Skeletal muscle tissue (tissue), 4 donors: ENCODE results near the gene RNF167. TPM values are rescaled to one million over a fixed set of nuclear protein-coding genes. Genes with fewer than 3 reads are reported as not detected.

Source experiments
- H3K27ac ChIP-seq: one replicate; pipeline ENCODE4 v1.7.0; 2013; ENCODE audit warnings: mild to moderate bottlenecking, low read depth, low read length, inconsistent platforms
- H3K27me3 ChIP-seq, 3 donors: one replicate each; pipeline ENCODE4 v1.7.0; 2013; ENCODE audit warnings: low read length in 3 of 3; ENCODE audit not compliant: control insufficient read depth in 3 of 3, insufficient read depth in 3 of 3
- H3K36me3 ChIP-seq, 3 donors: one replicate each; pipeline ENCODE4 v1.7.0; 2013; ENCODE audit warnings: low read length in 3 of 3; ENCODE audit not compliant: control insufficient read depth in 3 of 3, insufficient read depth in 3 of 3
- H3K4me1 ChIP-seq, 3 donors: one replicate each; pipeline ENCODE4 v1.7.0; 2013; ENCODE audit warnings: low read length in 3 of 3, mild to moderate bottlenecking in 3 of 3; ENCODE audit not compliant: control insufficient read depth in 3 of 3, insufficient read depth in 3 of 3
- H3K4me3 ChIP-seq, 3 donors: one replicate each; pipeline ENCODE4 v1.7.0; 2013; ENCODE audit warnings: low read length in 3 of 3
- H3K9ac ChIP-seq, 3 donors: one replicate each; pipeline ENCODE4 v1.7.0; 2013; ENCODE audit warnings: low read length in 3 of 3, mild to moderate bottlenecking in 3 of 3, moderate library complexity in 2 of 3, low read depth in 1 of 3
- H3K9me3 ChIP-seq, 3 donors: one replicate each; pipeline ENCODE4 v1.7.0; 2013; ENCODE audit warnings: low read length in 3 of 3; ENCODE audit not compliant: control insufficient read depth in 3 of 3
- total RNA-seq: library from RNA; depleted of rRNA; stranded (reverse); fragments of >200 nt; gene quantifications from one replicate; pipeline ENCODE4 v1.2.3, GENCODE V29; 2014
- donor health status: Osteomylitis.

RNF167 gene
- 12.0 TPM for total RNA-seq

DNA sequence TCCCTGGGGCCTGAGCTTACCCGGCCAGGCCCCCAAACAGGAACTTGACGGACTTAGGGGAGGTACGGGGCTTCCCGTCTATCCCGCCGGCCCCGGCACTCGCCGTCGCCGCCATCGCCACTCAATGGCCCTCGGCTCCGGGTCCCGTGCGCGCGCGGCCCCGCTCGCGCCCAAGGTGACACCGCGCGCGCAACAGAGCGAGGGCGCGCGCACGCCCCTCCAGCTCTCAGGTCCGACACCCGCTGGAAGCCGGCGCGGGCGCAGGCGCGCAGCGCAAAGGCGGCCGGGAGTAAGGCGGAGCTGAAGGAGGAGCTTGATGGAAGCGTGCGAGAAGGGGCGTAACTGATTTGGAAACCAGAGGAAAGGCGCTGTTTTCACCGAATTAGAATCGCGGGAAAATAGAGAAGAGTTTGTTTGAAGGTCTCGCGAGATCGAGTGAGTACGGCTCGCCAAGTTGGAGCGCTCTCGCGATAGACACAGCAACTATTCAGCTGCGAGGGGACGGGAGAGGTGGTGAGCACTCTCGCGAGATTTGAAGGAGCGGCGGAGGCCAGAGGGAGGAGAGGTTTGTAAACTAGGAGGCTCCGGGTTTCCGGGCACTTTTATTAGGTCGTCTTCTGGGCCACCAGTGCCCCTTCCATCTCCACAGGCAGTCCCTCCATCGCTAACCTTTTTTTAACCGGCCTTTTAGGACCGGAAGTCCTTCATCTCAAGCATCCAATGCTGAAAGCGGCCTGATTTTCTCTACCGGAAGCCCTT is at the start of gene RNF167, which contains the start of gene SLC25A11:
Gene RNF167, plus strand, starts transcription at position 473 of the 759 bp plus-strand sequence. CDS start 642 bp downstream, outside the sequence.
Gene SLC25A11, minus strand, starts transcription at position 251 of the 759 bp plus-strand sequence. Its CDS starts 136 bp downstream, at position 115.
- Histone ChIP-seq H3K4me3 (peak within 1 kb of the TSS; percentile 81 to 98 (median 91)), H3K9ac (peak within 1 kb of the TSS; percentile 94 to 99 (median 98)), H3K4me1 (peaks cover 56 to 79% (median 66%) of the 10 kb centered on the region in 3 donors), H3K9me3 (no peaks in the 10 kb centered on the region), H3K36me3 (peaks cover 50 to 63% (median 55%) of the 10 kb centered on the region in 3 donors), H3K27me3 (no peaks in the 10 kb centered on the region), H3K27ac (peak within 1 kb of the TSS; percentile 92)

DNA sequence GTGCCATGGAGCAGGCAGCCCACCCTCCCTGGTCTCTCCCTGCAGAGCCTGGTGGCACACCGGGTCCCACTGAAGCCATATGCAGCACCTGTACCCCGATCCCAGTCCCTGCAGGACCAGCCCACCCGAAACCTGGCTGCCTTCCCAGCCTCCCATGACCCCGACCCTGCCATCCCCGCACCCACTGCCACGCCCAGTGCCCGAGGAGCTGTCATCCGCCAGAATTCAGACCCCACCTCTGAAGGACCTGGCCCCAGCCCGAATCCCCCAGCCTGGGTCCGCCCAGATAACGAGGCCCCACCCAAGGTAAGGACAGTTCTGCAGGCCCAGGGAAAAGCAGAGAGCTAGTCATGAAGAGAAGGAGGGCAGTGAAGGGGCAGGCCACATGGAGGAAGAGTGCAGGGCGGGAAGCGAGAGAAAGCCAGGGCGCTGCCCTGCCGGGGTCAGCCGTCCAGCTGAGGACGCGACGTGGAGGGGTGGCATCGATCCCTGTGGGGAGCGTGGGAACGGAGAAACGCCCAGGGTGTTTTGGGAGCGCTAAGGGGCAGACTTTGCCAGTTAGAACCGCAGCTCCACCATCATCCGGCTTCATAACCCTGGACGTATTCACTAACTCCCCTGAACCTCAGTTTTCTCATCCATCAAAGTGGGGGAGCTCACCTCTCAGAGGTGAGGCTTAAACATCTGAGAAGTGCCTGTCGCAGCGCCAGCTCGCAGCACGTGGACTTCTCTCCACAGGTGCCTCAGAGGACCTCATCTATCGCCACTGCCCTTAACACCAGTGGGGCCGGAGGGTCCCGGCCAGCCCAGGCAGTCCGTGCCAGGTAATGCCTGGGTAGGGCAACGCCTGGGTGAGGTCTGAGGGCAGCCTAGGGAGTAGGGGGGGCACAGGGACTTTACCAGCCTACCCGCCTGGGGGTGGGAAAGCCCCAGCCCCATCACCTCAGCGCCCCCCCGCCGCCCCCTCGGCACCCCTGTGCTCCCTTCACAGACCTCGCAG is 48.4 kb upstream of the RNF167 start:
- Histone ChIP-seq H3K27me3 (no peaks in the 10 kb centered on the region), H3K27ac (no peak overlapping the region), H3K4me3 (no peak overlapping the region), H3K9ac (no peak overlapping the region), H3K4me1 (no peaks in the 10 kb centered on the region), H3K36me3 (peaks cover 73 to 77% (median 73%) of the 10 kb centered on the region in 3 donors), H3K9me3 (no peaks in the 10 kb centered on the region)

DNA sequence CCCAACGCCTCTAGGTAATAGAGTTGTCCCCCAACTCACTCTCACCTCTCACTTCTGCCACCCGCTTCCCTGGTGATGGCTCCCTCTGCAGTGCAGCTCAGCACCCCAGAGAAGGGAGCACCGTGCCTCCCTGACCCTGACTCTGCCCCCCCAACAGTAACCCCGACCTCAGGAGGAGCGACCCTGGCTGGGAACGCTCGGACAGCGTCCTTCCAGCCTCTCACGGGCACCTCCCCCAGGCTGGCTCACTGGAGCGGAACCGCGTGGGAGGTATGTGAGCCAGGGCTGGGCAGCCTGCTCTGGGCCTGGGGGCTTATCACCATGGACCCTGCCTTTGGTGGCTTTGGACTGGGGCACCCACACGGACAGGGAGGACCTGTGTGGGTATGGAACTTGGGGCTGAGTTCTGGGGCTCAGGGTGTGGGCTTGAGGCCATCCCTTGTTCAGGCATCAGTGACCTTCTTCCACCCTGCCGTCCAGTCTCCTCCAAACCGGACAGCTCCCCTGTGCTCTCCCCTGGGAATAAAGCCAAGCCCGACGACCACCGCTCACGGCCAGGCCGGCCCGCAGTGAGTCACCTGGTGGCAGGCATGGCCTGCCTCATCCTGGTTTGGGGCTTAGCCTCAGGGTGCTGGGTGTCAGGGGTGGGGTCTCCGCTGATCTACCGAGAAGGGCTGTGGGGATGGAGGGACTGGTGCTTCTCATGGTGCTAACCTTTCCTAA is 47.4 kb upstream of the RNF167 start:
- no peaks in the 10 kb centered on the region for H3K4me1 ChIP-seq
- H3K9me3 ChIP-seq: no peaks in the 10 kb centered on the region
- H3K27me3 ChIP-seq: no peaks in the 10 kb centered on the region
- H3K9ac ChIP-seq: no peak overlapping the region
- no peak overlapping the region for H3K4me3 ChIP-seq
- no peak overlapping the region for H3K27ac ChIP-seq
- peaks cover 65 to 75% (median 68%) of the 10 kb centered on the region in 3 donors for H3K36me3 ChIP-seq

DNA sequence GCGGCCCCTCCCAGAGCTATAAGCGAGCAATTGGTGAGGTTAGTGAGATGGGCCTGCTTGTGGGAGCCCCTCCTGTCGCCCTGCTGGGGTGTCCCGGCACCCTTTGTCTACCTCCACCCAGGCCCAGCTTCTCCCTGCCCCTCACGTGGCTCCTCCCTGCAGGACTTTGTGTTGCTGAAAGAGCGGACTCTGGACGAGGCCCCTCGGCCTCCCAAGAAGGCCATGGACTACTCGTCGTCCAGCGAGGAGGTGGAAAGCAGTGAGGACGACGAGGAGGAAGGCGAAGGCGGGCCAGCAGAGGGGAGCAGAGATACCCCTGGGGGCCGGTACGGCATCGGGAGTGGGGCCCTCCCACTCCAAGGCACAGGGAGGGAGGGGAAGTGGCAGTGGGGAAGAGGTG is 46.8 kb upstream of the RNF167 start:
- no peaks in the 10 kb centered on the region for H3K27me3 ChIP-seq
- H3K36me3 ChIP-seq: peaks cover 64 to 71% (median 68%) of the 10 kb centered on the region in 3 donors
- no peaks in the 10 kb centered on the region for H3K4me1 ChIP-seq
- H3K4me3 ChIP-seq: no peak overlapping the region
- H3K27ac ChIP-seq: no peak overlapping the region
- H3K9ac ChIP-seq: no peak overlapping the region
- no peaks in the 10 kb centered on the region for H3K9me3 ChIP-seq

DNA sequence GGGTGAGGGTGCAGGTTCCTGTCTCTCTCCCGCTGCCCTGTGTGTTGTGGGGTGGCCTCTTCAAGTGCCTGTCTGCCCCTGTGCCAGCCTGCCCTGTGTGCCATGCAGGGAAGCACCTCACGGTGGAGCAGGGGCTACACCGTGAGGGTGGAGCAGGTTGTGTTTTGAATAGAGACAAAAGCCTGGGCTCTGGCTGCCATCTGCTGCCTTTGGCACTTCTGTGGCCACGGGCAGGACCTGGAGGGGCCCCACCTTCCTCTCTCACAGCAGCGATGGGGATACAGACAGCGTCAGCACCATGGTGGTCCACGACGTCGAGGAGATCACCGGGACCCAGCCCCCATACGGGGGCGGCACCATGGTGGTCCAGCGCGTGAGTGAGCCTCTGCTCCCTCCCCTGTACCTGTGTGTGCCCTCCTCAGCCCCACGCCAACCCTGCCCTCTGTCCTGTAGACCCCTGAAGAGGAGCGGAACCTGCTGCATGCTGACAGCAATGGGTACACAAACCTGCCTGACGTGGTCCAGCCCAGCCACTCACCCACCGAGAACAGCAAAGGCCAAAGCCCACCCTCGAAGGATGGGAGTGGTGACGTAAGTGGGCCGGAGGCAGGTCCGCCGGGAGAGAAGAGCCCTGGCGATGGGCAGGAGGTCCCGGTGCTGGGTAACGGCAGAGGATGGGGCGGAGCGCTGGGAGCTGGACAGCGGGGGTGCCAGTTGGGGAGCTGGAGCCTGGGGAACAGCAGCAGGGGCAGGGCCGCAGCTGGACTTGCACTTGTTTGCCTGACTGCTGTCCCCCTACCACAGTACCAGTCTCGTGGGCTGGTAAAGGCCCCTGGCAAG is 46.1 kb upstream of the RNF167 start:
- Histone ChIP-seq H3K27ac (no peak overlapping the region), H3K4me1 (peaks cover 0 to 5% (median 3%) of the 10 kb centered on the region in 3 donors), H3K36me3 (peaks cover 64 to 71% (median 68%) of the 10 kb centered on the region in 3 donors), H3K9me3 (no peaks in the 10 kb centered on the region), H3K9ac (no peak overlapping the region), H3K4me3 (no peak overlapping the region), H3K27me3 (peaks cover 0 to 6% (median 6%) of the 10 kb centered on the region in 3 donors)

DNA sequence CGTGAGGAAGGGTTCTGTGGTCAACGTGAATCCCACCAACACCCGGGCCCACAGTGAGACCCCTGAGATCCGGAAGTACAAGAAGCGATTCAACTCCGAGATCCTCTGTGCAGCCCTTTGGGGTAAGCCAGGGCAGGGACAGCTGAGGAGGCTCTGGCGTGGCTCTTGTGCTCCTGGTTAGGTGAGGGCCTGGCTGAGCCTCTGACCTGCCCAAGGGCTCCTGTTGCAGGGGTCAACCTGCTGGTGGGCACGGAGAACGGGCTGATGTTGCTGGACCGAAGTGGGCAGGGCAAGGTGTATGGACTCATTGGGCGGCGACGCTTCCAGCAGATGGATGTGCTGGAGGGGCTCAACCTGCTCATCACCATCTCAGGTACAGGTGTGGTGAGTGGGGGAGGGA is 44.9 kb upstream of the RNF167 start:
- Histone ChIP-seq H3K9ac (no peak overlapping the region), H3K27me3 (peaks cover 0 to 18% (median 12%) of the 10 kb centered on the region in 3 donors), H3K36me3 (peaks cover 63 to 67% (median 64%) of the 10 kb centered on the region in 3 donors), H3K4me3 (no peak overlapping the region), H3K9me3 (no peaks in the 10 kb centered on the region), H3K4me1 (peaks cover 6 to 12% (median 10%) of the 10 kb centered on the region in 3 donors), H3K27ac (no peak overlapping the region)

DNA sequence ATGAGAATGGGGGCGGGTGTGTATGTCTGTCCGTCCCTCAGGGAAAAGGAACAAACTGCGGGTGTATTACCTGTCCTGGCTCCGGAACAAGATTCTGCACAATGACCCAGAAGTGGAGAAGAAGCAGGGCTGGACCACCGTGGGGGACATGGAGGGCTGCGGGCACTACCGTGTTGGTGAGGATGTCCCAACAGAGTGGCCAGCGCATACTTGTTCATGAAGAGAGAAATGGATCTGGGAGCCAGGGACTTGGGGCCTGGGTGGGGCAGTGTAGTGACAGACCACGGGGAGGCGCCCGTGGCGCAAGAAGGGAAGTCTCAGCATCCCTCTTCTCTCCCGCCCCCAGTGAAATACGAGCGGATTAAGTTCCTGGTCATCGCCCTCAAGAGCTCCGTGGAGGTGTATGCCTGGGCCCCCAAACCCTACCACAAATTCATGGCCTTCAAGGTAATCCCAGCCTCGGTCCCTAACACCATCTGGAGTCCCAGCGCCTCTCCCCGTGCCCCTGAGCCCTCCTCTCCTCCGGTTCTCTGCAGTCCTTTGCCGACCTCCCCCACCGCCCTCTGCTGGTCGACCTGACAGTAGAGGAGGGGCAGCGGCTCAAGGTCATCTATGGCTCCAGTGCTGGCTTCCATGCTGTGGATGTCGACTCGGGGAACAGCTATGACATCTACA is 44.3 kb upstream of the RNF167 start:
- H3K9me3 ChIP-seq: no peaks in the 10 kb centered on the region

DNA sequence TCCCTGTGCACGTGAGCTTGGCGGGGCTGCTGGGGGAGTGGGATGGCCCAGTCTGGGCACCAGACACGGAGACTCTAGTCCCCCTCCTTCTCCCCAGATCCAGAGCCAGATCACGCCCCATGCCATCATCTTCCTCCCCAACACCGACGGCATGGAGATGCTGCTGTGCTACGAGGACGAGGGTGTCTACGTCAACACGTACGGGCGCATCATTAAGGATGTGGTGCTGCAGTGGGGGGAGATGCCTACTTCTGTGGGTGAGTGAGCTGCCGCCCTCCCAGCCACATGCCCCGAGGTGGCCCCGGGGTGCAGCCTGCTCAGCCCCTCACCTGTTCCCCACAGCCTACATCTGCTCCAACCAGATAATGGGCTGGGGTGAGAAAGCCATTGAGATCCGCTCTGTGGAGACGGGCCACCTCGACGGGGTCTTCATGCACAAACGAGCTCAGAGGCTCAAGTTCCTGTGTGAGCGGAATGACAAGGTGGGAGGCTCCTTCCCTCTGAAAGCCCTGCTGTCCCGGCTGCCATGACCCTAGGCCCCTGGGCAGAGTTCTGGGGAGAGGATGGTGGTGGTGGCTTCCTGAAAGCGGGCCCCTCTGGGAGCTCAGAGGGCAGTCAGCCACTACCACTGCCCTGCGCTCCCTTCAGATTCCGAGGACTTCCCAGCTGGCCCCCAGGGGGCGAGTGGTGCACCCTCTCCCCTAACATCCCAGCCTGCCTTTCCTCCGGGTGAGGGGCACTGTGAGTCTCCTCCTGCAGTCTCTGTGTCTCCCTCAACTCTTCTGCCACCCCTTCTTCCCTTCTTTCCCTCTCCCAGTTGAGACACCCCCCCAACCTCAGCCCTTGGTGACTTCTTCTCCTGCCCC is 43.5 kb upstream of the RNF167 start:
- Histone ChIP-seq H3K9ac (no peak overlapping the region), H3K27me3 (peaks cover 0 to 21% (median 12%) of the 10 kb centered on the region in 3 donors), H3K36me3 (peaks cover 49 to 53% (median 50%) of the 10 kb centered on the region in 3 donors), H3K27ac (no peak overlapping the region), H3K9me3 (no peaks in the 10 kb centered on the region), H3K4me3 (no peak overlapping the region), H3K4me1 (peaks cover 6 to 12% (median 10%) of the 10 kb centered on the region in 3 donors)

More for the DNA sequence above, 44.3 kb upstream of the RNF167 start:
- Histone ChIP-seq H3K9ac (no peak overlapping the region), H3K4me1 (peaks cover 6 to 12% (median 10%) of the 10 kb centered on the region in 3 donors), H3K36me3 (peaks cover 57 to 61% (median 57%) of the 10 kb centered on the region in 3 donors), H3K4me3 (no peak overlapping the region), H3K27ac (no peak overlapping the region), H3K27me3 (peaks cover 0 to 21% (median 12%) of the 10 kb centered on the region in 3 donors)
